GM23248 (cell line): ENCODE measurements around the gene TARS3. TPM values are rescaled to one million over a fixed set of nuclear protein-coding genes. Genes with fewer than 3 reads are reported as not detected.
"Not testable (repeated sequence)": the region's sequence is repeated elsewhere in the genome, so short reads cannot be mapped to it uniquely, and the experiment has no call there.

ENCODE experiments used
- DNase-seq: peaks from one replicate; pipeline ENCODE4 v3.0.0-alpha.2; 2015
- H2AFZ ChIP-seq: fragments of 200-600 bp; sonication (generic); 2 replicates; pipeline ENCODE4 v1.6.1; 2016; ENCODE audit warnings: antibody characterized with exemption
- H3F3A ChIP-seq: fragments of 200-600 bp; sonication (generic); 2 replicates; pipeline ENCODE4 v1.6.1; 2016; ENCODE audit warnings: mild to moderate bottlenecking, antibody characterized with exemption, mixed run types; ENCODE audit not compliant: insufficient read depth
- H3K27ac ChIP-seq: fragments of 200-600 bp; sonication (generic); 2 replicates; pipeline ENCODE4 v1.5.1; 2016; ENCODE audit warnings: mild to moderate bottlenecking
- H3K27me3 ChIP-seq: fragments of 200-600 bp; sonication (generic); replicated peaks from 2 replicates; pipeline ENCODE4 v1.6.1; 2016; ENCODE audit warnings: mild to moderate bottlenecking; ENCODE audit not compliant: insufficient read depth
- H3K36me3 ChIP-seq: fragments of 200-600 bp; sonication (generic); 2 replicates; pipeline ENCODE4 v1.6.1; 2016; ENCODE audit warnings: low read depth, mild to moderate bottlenecking
- H3K4me1 ChIP-seq: fragments of 200-600 bp; sonication (generic); 2 replicates; pipeline ENCODE4 v1.6.1; 2016; ENCODE audit warnings: mild to moderate bottlenecking; ENCODE audit not compliant: insufficient read depth
- H3K4me2 ChIP-seq: fragments of 200-600 bp; sonication (generic); one replicate; pipeline ENCODE4 v1.6.1; 2016; ENCODE audit warnings: mild to moderate bottlenecking; ENCODE audit not compliant: unreplicated experiment
- H3K4me3 ChIP-seq: fragments of 200-600 bp; sonication (generic); 2 replicates; pipeline ENCODE4 v1.5.1; 2016; ENCODE audit warnings: mild to moderate bottlenecking
- H3K79me2 ChIP-seq: fragments of 200-600 bp; sonication (generic); 2 replicates; pipeline ENCODE4 v1.6.1; 2016; ENCODE audit warnings: mild to moderate bottlenecking; ENCODE audit not compliant: insufficient read depth
- H3K9ac ChIP-seq: fragments of 200-600 bp; sonication (generic); 2 replicates; pipeline ENCODE4 v1.6.1; 2016; ENCODE audit warnings: mild to moderate bottlenecking
- H3K9me2 ChIP-seq: fragments of 200-600 bp; sonication (generic); 2 replicates; pipeline ENCODE4 v1.6.1; 2016; ENCODE audit warnings: mixed run types, mild to moderate bottlenecking, moderate library complexity; ENCODE audit not compliant: insufficient read depth
- H3K9me3 ChIP-seq: fragments of 200-600 bp; sonication (generic); one replicate; pipeline ENCODE4 v1.6.1; 2017; ENCODE audit warnings: low read depth
- H4K20me1 ChIP-seq: fragments of 200-600 bp; sonication (generic); 2 replicates; pipeline ENCODE4 v1.6.0; 2016; ENCODE audit not compliant: insufficient read depth
- EZH2 ChIP-seq: fragments of 200-600 bp; sonication (generic); IDR thresholded peaks from 2 replicates; pipeline ENCODE4 v1.6.1; 2018; ENCODE audit warnings: antibody characterized with exemption, mild to moderate bottlenecking; ENCODE audit not compliant: insufficient read depth, poor library complexity, severe bottlenecking
- EZH2phosphoT487 ChIP-seq: fragments of 200-600 bp; sonication (generic); IDR thresholded peaks from 2 replicates; pipeline ENCODE4 v1.6.1; 2018; ENCODE audit warnings: antibody characterized with exemption, moderate library complexity, mild to moderate bottlenecking, low read depth; ENCODE audit not compliant: insufficient read depth
- WGBS, 2 experiments: methylation state at CpG; one replicate each; pipeline ENCODE4 v1.1.6; 2015 to 2017; ENCODE audit warnings: low lambda C conversion rate in 2 of 2, low coverage in 1 of 2; ENCODE audit errors: missing lambda C conversion rate in 2 of 2; 5-methylcytosine and 5-hydroxymethylcytosine counted together
- in situ Hi-C: fragments of 300-500 bp; cut with MboI; formaldehyde crosslinking; loops from 2 replicates; pipeline ENCODE4 v1.15.0; 2020
- polyA plus RNA-seq: library from polyadenylated mRNA; unstranded; fragments of >200 nt; fragmentation: Nextera tagmentation; extraction: Ambion mirVana; gene quantifications from 2 replicates; pipeline ENCODE4 v1.2.1, GENCODE V29; 2016
- total RNA-seq: library from RNA; depleted of rRNA; stranded (reverse); fragments of >200 nt; shearing (Covaris generic); gene quantifications from 2 replicates; pipeline ENCODE4 v1.2.3, GENCODE V29; 2014

Gene TARS3
- total and polyA plus RNA-seq, 2 experiments from 2014 or later = 7.9 to 8.1 TPM

DNA sequence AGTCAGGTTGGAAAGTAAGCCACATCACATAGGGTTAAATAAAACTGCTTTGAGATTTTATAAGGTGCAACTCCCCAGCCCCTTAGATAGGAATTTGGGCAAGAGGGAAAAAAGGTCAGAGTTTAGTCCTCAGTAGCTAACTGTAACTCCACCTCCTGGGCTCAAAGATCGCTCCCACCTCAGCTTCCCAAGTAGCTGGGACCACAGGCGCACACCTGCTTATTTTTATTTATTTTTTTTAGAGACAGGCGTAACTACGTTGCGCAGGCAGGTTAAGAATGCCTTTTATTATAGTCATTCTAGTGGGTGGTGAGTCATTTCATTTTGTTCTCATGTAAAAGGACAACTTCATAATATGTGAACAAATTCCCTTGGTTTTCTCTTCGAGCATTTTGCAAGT, 86.8 kb downstream of the TARS3 start:
- no peaks in the 10 kb centered on the region for H3K27me3 ChIP-seq
- peaks cover 11% of the 10 kb centered on the region; the same call in 1 of the 2 replicates for H3K36me3 ChIP-seq
- no peaks in the 10 kb centered on the region for H3K9me3 ChIP-seq
- no peak overlapping the region for H3K27ac ChIP-seq
- H3K9ac ChIP-seq = no peak overlapping the region
- no peaks in the 10 kb centered on the region for H4K20me1 ChIP-seq
- H3K4me3 ChIP-seq = no peak overlapping the region
- WGBS, 2 experiments = 76 to 81% methylated on average over 6 of the region's 6 CpGs
- H3F3A ChIP-seq = peaks cover 29% of the 10 kb centered on the region
- DNase-seq = peak; percentile 39
- H3K4me2 ChIP-seq = no peak overlapping the region
- in situ Hi-C loops = no loop called here
- no peak overlapping the region for H2AFZ ChIP-seq
- TF ChIP-seq EZH2phosphoT487 (no peak), EZH2 (no peak)
- peaks cover 10% of the 10 kb centered on the region for H3K4me1 ChIP-seq
- no peaks in the 10 kb centered on the region for H3K9me2 ChIP-seq
- peaks cover 11% of the 10 kb centered on the region; the same call in 1 of the 2 replicates for H3K79me2 ChIP-seq

DNA sequence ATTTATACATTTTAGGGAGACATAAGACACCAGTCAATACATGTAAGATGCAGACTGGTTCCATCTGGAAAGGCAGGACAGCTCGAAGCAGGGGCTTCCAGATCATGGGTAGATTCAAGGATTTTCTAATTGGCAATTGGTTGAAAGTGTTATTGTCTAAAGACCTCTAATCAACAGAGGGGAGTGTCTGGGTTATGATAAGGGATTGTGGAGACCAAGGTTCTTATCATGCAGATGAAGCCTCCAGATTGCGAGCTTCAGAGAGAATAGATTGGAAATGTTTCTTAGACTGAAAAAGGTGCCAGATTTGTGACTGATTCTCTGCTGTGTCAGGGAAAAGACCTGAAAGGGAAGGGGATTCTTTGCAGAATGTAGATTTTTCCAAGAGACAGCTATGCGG, 87.2 kb downstream of the TARS3 start:
- H3K4me2 ChIP-seq = no peak overlapping the region
- H3K27ac ChIP-seq = no peak overlapping the region
- H3K79me2 ChIP-seq = peaks cover 11% of the 10 kb centered on the region; the same call in 1 of the 2 replicates
- no peaks in the 10 kb centered on the region for H3K27me3 ChIP-seq
- H3K9ac ChIP-seq = no peak overlapping the region
- peaks cover 11% of the 10 kb centered on the region; the same call in 1 of the 2 replicates for H3K36me3 ChIP-seq
- TF ChIP-seq EZH2phosphoT487 (no peak), EZH2 (no peak)
- DNase-seq = no peak
- H3K4me3 ChIP-seq = no peak overlapping the region
- in situ Hi-C loops = no loop called here
- H3K9me3 ChIP-seq = no peaks in the 10 kb centered on the region
- H2AFZ ChIP-seq = no peak overlapping the region
- H3K9me2 ChIP-seq = no peaks in the 10 kb centered on the region
- peaks cover 8% of the 10 kb centered on the region for H3K4me1 ChIP-seq
- 94 to 95% methylated on average over 3 of the region's 3 CpGs for WGBS, 2 experiments
- H3F3A ChIP-seq = peaks cover 25% of the 10 kb centered on the region; the same call in 1 of the 2 replicates
- no peaks in the 10 kb centered on the region for H4K20me1 ChIP-seq

DNA sequence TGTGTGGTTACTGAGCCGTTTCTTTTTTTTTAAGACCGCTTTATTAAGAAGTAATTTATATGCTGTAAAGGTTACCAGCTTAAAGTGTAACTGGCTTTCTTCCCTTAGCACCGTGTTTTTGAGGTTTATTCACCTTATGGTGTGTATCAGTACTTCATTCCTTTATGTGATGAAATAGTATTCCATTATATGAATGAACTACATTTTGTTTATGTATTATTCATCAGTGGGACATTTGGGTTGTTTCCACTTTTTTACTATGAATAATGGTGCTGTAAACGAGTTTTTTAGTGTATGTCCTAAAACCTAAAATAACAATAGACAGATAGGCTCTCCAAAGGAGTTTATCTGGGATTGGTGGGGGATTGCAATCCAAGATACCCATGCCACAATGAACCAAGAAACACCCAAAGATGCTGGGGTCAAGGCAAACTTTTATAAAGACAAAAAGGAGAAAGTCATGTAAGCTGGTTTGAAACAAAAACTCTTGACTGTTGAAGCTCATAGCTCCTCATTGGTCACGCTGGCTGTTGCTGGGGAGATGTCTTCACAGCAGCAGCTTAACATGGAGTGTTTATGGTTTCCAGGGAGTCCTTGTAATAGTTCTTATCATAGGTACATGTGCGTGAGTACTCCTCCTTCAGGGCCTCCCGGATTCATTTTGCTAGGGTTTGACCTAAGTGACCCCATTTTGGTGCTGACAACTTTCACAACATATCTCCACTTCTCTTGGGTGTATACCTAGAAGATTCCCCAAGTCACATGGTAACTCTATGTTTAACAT, 88.1 kb downstream of the TARS3 start:
- 66 to 67% methylated on average over 7 of the region's 7 CpGs for WGBS, 2 experiments
- peak; percentile 25 for DNase-seq
- H3K27ac ChIP-seq = no peak overlapping the region
- no peaks in the 10 kb centered on the region for H4K20me1 ChIP-seq
- H3K9me2 ChIP-seq = no peaks in the 10 kb centered on the region
- H3K27me3 ChIP-seq = no peaks in the 10 kb centered on the region
- H3K9me3 ChIP-seq = no peaks in the 10 kb centered on the region
- H3K4me3 ChIP-seq = no peak overlapping the region
- TF ChIP-seq EZH2phosphoT487 (no peak), EZH2 (no peak)
- peaks cover 4% of the 10 kb centered on the region; the same call in 1 of the 2 replicates for H3K4me1 ChIP-seq
- no peak overlapping the region for H3K9ac ChIP-seq
- H3K36me3 ChIP-seq = peaks cover 11% of the 10 kb centered on the region; the same call in 1 of the 2 replicates
- no peak overlapping the region for H2AFZ ChIP-seq
- peaks cover 17% of the 10 kb centered on the region; the same call in 1 of the 2 replicates for H3F3A ChIP-seq
- H3K4me2 ChIP-seq = no peak overlapping the region
- in situ Hi-C loops = no loop called here
- H3K79me2 ChIP-seq = peaks cover 11% of the 10 kb centered on the region; the same call in 1 of the 2 replicates

DNA sequence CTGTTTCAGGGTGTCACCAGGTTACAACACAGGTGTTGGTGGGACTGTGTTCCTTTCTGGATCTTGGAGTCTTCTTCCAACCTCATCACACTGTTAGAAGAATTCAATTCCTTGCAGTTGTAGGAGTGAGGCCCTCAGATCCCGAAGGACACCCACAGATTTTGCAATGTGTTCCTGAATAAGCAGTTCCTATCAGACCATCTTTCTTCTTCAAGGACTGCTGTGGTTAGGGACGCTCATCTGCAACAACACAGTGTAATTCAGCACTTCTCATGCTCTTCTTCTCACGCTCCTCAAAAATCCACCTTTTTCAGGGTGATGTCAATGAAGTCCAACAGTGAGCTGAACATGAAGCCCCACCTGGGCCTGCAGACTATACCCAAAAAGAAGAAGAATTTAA, 90.9 kb downstream of the TARS3 start:
- peaks cover 17% of the 10 kb centered on the region; the same call in 1 of the 2 replicates for H3F3A ChIP-seq
- DNase-seq = no peak
- H4K20me1 ChIP-seq = no peaks in the 10 kb centered on the region
- no peaks in the 10 kb centered on the region for H3K36me3 ChIP-seq
- H3K79me2 ChIP-seq = no peaks in the 10 kb centered on the region
- no peaks in the 10 kb centered on the region for H3K9me3 ChIP-seq
- WGBS, 2 experiments = 75 to 81% methylated on average over 3 of the region's 3 CpGs
- no peak overlapping the region for H3K27ac ChIP-seq
- H3K27me3 ChIP-seq = no peaks in the 10 kb centered on the region
- H3K9me2 ChIP-seq = no peaks in the 10 kb centered on the region
- no peak overlapping the region for H3K4me2 ChIP-seq
- no peak overlapping the region for H3K9ac ChIP-seq
- H2AFZ ChIP-seq = no peak overlapping the region
- H3K4me3 ChIP-seq = no peak overlapping the region
- TF ChIP-seq EZH2phosphoT487 (no peak), EZH2 (no peak)
- H3K4me1 ChIP-seq = peaks cover 4% of the 10 kb centered on the region; the same call in 1 of the 2 replicates
- in situ Hi-C loops = no loop called here

DNA sequence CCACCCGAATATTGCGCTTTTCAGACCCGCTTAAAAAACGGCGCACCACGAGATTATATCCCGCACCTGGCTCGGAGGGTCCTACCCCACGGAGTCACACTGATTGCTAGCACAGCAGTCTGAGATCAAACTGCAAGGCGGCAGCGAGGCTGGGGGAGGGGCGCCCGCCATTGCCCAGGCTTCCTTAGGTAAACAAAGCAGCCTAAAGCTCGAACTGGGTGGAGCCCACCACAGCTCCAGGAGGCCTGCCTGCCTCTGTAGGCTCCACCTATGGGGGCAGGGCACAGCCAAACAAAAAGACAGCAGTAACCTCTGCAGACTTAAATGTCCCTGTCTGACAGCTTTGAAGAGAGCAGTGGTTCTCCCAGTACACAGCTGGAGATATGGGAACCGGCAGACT, 97.5 kb downstream of the TARS3 start:
- DNase-seq, H3K27me3 ChIP-seq, H3K4me2 ChIP-seq, H3K4me3 ChIP-seq, H3K9me3 ChIP-seq, H3K4me1 ChIP-seq, H3K36me3 ChIP-seq, H3K79me2 ChIP-seq, H3K27ac ChIP-seq, H3K9ac ChIP-seq, H3K9me2 ChIP-seq, H4K20me1 ChIP-seq, H3F3A ChIP-seq, in situ Hi-C loops, H2AFZ ChIP-seq: not testable (repeated sequence)
- 84 to 86% methylated on average over 14 to 15 of the region's 15 CpGs for WGBS, 2 experiments
